GM18520 (cell line): ENCODE measurements around the gene CAMK1G.

Experiments used
- ATAC-seq: cut with Tn5 transposase; IDR thresholded peaks from one replicate; pipeline ENCODE4 v1.9.1; 2021; ENCODE audit not compliant: unreplicated experiment

Gene CAMK1G

DNA sequence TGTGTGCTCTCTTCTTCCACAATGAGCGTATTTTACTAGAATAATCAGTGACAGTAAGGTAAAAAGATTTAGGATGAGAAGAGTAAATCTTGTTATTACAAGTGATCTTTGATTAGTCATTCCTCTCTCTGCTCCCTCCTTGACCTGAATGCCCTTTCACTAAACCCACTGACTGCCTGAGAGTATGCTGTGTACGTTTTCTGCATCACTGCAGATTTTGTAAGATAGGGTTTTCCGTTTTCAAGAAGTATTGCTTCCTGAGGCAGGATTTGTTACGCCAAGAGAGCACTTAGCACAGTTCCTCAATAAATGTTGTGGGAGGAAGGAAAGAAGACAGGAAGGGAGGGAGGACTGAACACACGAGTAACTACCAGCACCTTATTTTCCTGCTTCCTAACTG, 76.4 kb downstream of the CAMK1G start:
- peak; percentile 65 for ATAC-seq

DNA sequence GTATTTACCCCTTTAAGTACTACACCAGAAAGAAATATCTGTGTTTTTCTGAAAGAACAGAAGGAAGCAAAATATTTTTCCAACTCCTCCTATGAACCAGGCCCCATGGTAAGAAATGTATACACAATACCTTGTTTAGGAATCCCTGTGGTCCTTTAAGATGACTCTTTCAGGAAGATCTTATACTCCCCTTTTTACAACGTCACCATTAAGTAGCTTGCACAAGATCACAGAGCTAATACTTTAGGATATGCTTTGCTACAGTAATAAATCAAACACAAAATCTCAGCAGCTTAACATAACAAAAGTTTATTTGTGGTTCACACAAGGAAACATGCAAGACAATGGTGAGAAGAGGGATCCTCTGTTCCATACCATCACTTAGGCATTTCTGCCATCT, 77.6 kb downstream of the CAMK1G start:
- ATAC-seq = no peak

- no peak for ATAC-seq
These were observed 79.4 kb downstream of the CAMK1G start for GRCh38 chr1:209662879-209663327.
